ENCODE measurements around the gene COG2. TPM values are rescaled to one million over a fixed set of nuclear protein-coding genes. Genes with fewer than 3 reads are reported as not detected.

The COG2 gene
- total and polyA plus RNA-seq, 2 of the 13 experiments (the other 11 are each of a cell fraction or from before 2014, with no cell fraction given) = 16.8 to 36.3 TPM

- TF ChIP-seq, protein P1, sequence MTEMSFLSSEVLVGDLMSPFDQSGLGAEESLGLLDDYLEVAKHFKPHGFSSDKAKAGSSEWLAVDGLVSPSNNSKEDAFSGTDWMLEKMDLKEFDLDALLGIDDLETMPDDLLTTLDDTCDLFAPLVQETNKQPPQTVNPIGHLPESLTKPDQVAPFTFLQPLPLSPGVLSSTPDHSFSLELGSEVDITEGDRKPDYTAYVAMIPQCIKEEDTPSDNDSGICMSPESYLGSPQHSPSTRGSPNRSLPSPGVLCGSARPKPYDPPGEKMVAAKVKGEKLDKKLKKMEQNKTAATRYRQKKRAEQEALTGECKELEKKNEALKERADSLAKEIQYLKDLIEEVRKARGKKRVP (CRISPR knock-in tag; IDR thresholded peaks at IDR 0.05) = peak in 1 of 2 experiments; percentile 76; a peak in 2 of 4 replicates
- TF ChIP-seq FOXJ3 (CRISPR knock-in tag; IDR thresholded peaks at IDR 0.05; ENCODE audit: borderline replicate concordance) = peak; percentile 73
- no peak for TF ChIP-seq CSRNP2 (CRISPR knock-in tag; conservative IDR thresholded peaks at IDR 0.05; ENCODE audit: low read depth)
- peak; percentile 93 for TF ChIP-seq MIXL1 (CRISPR knock-in tag; IDR thresholded peaks at IDR 0.05)
- no peak for TF ChIP-seq RFX3 (CRISPR knock-in tag; IDR thresholded peaks at IDR 0.05)
- TF ChIP-seq MED13 (CRISPR knock-in tag; IDR thresholded peaks at IDR 0.05) = peak; percentile 91; the same call in 1 of the 2 replicates
- TF ChIP-seq ZBTB3 (CRISPR knock-in tag; IDR thresholded peaks at IDR 0.05; ENCODE audit: borderline replicate concordance, low read depth) = no peak; the same call in 1 of the 2 replicates
- TF ChIP-seq U2AF2 (IDR thresholded peaks at IDR 0.05; ENCODE audit: low read depth, low read length) = no peak
- no peak for TF ChIP-seq ZNF337 (CRISPR knock-in tag; IDR thresholded peaks at IDR 0.05; ENCODE audit: borderline replicate concordance, low read depth)
- TF ChIP-seq ATAD3A (CRISPR knock-in tag; IDR thresholded peaks at IDR 0.05) = no peak
- TF ChIP-seq ATF7 (IDR thresholded peaks at IDR 0.05) = no peak
- peak; percentile 85; the same call in 1 of the 2 replicates for TF ChIP-seq ATF7 (CRISPR knock-in tag; IDR thresholded peaks at IDR 0.05)
- TF ChIP-seq ZBTB20 (CRISPR knock-in tag; IDR thresholded peaks at IDR 0.05; ENCODE audit: borderline replicate concordance, low read depth) = peak; percentile 98
- no peak for TF ChIP-seq ZBTB42 (CRISPR knock-in tag; IDR thresholded peaks at IDR 0.05)
- peak; percentile 85 for TF ChIP-seq GABPB1 (CRISPR knock-in tag; IDR thresholded peaks at IDR 0.05)
- peak; percentile 47; the same call in 1 of the 2 replicates for TF ChIP-seq ZNF562 (CRISPR knock-in tag; IDR thresholded peaks at IDR 0.05; ENCODE audit: borderline replicate concordance)
- TF ChIP-seq ZNF777 (CRISPR knock-in tag; IDR thresholded peaks at IDR 0.05) = 0 out of 2 replicates have a peak, but pooled peaks have one; percentile 1
- TF ChIP-seq, protein P2, sequence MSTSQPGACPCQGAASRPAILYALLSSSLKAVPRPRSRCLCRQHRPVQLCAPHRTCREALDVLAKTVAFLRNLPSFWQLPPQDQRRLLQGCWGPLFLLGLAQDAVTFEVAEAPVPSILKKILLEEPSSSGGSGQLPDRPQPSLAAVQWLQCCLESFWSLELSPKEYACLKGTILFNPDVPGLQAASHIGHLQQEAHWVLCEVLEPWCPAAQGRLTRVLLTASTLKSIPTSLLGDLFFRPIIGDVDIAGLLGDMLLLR (CRISPR knock-in tag; IDR thresholded peaks at IDR 0.05) = 0 out of 2 replicates have a peak, but pooled peaks have one; percentile 73
- TF ChIP-seq, protein P3, sequence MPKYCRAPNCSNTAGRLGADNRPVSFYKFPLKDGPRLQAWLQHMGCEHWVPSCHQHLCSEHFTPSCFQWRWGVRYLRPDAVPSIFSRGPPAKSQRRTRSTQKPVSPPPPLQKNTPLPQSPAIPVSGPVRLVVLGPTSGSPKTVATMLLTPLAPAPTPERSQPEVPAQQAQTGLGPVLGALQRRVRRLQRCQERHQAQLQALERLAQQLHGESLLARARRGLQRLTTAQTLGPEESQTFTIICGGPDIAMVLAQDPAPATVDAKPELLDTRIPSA (CRISPR knock-in tag; IDR thresholded peaks at IDR 0.05; ENCODE audit: borderline replicate concordance) = no peak
- TF ChIP-seq, protein P4, sequence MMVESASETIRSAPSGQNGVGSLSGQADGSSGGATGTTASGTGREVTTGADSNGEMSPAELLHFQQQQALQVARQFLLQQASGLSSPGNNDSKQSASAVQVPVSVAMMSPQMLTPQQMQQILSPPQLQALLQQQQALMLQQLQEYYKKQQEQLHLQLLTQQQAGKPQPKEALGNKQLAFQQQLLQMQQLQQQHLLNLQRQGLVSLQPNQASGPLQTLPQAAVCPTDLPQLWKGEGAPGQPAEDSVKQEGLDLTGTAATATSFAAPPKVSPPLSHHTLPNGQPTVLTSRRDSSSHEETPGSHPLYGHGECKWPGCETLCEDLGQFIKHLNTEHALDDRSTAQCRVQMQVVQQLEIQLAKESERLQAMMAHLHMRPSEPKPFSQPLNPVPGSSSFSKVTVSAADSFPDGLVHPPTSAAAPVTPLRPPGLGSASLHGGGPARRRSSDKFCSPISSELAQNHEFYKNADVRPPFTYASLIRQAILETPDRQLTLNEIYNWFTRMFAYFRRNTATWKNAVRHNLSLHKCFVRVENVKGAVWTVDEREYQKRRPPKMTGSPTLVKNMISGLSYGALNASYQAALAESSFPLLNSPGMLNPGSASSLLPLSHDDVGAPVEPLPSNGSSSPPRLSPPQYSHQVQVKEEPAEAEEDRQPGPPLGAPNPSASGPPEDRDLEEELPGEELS (CRISPR knock-in tag; IDR thresholded peaks at IDR 0.05) = peak; percentile 97
- TF ChIP-seq IRF1 (CRISPR knock-in tag; IDR thresholded peaks at IDR 0.05; ENCODE audit: low read depth) = no peak
- TF ChIP-seq ZNF615 (CRISPR knock-in tag; IDR thresholded peaks at IDR 0.05; ENCODE audit: borderline replicate concordance) = peak; percentile 97; the same call in 1 of the 2 replicates
- no peak for TF ChIP-seq MYNN (CRISPR knock-in tag; IDR thresholded peaks at IDR 0.05; ENCODE audit: low read depth)
These were observed 60.8 kb downstream of the COG2 start (continued) for GRCh38 chr1:230702934-230703678.
